Measurements from ENCODE around the gene SPOCK2.
"Not testable (repeated sequence)": the region's sequence is repeated elsewhere in the genome, so short reads cannot be mapped to it uniquely, and the experiment has no call there.

SPOCK2 gene, protein sequence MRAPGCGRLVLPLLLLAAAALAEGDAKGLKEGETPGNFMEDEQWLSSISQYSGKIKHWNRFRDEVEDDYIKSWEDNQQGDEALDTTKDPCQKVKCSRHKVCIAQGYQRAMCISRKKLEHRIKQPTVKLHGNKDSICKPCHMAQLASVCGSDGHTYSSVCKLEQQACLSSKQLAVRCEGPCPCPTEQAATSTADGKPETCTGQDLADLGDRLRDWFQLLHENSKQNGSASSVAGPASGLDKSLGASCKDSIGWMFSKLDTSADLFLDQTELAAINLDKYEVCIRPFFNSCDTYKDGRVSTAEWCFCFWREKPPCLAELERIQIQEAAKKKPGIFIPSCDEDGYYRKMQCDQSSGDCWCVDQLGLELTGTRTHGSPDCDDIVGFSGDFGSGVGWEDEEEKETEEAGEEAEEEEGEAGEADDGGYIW

DNA sequence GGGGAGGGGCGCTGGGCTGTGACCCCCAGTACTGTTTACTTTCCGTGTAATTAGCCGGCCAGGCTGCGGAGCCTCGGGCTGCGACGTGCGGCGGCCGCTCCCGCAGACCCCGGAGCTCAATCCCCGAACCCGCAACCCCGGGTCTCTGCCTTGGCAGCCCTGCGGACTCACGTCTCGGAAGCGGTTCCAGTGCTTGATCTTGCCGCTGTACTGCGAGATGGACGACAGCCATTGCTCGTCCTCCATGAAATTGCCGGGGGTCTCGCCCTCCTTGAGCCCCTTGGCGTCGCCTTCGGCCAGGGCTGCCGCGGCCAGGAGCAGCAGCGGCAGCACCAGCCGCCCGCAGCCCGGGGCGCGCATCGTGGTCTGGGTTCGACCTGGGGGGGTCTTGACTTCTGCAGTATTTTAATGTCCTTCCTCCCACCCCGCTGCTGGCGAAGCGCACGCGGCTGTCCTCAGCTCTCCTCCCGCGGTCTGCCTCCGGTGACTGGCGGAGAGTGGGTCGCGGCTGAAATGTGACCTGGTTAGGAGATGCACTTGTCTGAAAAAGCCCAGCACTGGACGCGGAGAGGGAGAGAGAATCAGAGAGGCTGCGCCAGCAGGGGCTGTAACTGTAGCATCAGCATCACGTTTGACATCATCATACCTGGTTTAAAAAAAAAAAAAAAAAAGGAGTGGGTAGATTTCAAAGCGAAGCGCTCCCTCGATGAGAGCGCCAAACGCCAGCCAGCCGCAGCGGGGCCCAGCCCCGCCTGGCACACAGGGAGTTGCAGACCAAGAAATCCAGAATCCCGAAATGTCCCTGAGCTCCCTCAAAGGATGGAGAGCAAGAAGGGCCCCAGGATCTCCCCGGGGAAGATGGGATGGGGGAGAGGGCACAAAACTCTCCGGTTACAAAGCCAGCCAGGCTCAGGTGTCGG lies at the start of gene SPOCK2:
Gene SPOCK2 (minus strand): TSS at position 583 of the 920 bp plus-strand sequence. CDS start 223 bp downstream, at position 360.
- DNase-seq: peak; percentile 85

DNA sequence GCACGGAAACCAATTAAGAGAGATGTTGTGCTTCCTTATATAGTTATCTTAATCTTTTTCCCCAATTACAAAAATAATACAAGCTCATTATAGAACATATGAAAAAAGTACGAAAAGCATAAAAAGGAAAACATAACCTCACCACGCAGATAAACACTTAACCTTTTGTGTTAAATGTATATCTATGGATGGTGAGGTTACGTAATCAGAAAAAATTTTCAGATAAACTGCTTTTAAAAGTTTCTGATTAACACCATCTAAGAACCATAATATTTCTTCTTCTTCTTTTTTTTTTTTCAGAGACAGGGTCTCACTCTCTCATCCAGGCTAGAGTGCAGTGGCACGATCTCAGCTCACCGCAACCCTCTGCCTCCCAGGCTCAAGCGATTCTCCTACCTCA lies 49.2 kb upstream of the SPOCK2 start:
- no peak for DNase-seq

DNA sequence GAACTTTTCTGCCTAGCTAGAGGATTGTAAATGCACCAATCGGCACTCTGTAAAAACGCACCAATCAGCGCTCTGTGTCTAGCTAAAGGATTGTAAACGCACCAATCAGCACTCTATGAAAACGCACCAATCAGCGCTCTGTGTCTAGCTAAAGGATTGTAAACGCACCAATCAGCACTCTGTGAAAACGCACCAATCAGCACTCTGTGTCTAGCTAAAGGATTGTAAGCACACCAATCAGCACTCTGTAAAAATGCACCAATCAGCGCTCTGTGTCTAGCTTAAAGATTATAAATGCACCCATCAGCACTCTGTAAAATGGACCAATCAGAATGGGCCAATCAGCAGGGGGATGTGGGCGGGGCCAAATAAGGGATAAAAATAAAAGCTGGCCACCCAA lies 47.9 kb upstream of the SPOCK2 start:
- not testable (repeated sequence) for DNase-seq

DNA sequence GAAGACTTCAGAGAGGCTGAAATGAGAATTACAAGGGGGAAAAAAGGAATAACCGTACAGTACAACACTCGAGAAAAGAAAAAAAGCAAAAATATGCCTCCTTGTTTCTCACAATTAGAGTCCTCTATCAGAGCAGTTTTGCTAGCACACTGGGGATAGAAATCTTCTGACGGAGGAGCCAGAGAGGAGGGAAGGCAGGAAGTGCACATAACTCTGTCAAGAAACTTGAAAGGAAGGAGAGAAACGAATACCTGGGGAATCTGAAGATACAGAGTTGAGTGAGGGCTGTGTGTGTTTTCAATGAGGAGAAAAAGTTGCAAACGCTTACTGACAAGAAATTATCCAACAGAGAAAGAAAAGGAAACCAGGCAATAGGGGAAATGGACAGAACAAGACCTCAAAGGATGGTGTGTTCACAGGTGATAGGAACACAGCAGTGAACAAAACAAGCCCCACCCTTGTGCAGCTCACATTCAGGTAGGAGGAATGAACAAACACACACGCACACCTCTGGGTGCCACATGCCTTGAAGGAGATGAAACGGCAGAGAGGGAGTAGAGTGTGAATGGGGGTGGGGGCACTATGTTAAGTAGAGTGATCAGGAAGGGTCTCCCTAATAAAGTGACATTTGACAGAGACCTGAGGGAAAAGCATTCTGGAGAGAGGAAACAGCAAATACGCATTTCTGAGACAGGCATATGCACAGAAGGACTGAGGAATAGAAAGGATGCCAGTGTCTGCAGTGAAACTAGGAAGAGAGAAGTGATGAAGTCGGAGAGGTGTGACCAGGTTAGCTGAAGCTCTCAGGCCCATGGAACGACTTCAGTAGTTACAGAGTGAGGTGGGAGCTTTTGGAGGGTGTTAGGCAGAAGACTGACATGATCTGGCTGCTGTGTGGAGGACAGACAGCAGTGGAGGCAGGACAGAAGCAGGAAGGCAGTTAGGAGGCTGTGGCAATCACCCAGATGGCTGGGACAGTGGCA lies 46.7 kb upstream of the SPOCK2 start:
- no peak for DNase-seq

DNA sequence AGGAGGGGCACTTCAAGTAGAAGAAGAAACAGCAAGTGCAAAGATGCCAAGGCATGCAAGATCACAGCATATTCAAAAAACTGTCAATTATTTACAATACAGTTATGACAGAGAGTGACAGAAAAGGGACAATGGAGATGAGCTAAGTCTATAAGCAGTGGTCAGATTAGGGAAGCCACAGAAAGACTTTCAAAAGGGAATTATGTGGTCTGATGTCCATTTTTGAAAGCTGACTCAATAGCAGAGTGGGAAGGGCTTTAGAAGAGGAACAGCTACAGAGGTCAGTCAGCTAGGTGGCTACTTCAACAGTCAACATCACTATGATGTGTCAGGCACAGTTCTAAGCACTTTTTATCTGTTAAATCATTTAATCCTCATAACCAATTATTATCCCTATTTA lies 45.2 kb upstream of the SPOCK2 start:
- no peak for DNase-seq

DNA sequence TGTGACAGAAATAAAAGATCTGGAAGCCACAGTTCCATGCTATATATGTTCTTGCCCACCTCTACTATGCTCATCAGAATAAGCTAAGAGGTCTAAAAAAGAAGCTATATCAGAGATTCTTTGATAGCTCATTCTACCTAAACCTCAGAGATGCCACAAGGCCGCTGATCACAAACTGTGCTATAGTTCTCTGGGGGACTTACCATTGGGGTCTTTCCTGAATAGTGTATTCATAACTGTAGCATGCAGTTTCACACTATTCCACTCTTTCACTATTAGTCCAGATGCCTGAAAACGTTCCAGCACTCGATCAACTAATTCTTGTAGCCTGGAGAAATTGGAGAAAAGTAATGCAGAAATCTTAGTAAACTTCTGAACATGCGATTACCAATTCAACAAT lies 44.5 kb upstream of the SPOCK2 start:
- no peak for DNase-seq

DNA sequence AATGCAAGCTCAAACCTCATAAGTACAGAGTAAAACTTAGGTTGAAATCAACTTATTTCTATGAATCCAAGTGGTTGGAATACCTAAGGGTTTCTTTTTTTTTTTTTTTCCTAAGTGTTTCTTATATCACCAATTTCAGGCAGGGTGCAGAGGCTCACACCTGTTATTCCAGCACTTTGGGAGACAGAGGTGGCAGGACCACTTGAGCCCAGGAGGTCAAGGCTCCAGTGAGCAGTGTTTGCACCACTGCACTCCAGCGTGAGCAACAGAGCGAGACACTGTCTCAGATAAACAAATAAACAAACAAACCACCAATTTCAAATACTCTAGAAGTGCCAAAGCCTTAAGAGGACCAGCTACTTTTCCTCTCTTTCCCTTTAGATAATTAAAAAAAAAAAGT lies 39.2 kb upstream of the SPOCK2 start:
- no peak for DNase-seq

DNA sequence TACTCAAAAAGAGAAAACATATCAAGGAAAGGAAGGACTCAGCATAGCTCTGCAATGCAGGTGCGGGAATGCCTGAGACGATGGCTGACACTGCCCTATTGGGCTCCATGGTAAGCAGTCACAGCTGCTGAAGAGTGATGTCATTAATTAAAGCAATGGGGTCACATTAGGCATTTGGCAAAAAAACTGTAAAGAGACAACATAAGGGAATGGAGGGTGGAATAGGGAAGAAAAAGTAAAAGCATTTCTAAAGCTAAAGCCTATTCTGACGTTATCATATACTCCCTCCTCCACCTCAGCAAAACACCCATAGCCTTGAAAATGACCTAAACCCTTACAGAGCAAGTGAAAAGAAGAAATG lies 38.5 kb upstream of the SPOCK2 start:
- DNase-seq: no peak

DNA sequence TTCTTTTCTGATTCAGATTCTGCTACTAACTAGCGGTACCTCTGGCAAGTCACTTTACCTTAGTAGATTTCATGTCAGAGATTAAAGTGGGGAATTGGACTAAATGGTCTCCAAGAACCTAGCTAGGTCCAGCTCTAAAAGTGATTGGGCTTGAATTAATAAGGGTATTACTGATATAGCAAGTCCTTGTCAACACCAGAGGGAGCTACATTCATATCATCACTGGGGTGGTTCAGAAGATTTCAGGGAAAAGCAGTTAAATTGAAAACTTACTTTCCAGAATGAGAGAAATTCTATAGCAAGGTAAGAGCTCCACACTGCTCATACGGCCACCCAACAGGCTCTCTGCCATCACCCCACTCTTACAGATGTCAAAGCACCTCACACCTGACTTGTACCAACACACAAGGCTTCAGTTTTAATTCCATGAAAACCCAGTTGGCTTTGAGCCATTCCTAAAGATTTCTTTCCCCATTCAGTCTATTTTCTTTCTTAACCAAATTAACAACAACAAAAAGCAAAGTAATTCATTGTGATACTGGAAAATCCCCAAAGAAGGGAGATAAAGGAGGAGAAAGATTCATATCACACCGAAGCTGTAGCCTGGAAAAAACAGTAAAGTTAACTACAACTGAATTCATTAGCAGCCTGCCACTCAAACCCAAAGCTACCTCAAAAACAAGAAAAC lies 38.0 kb upstream of the SPOCK2 start:
- peak in 1 of 2 donors; percentile 56 for DNase-seq

DNA sequence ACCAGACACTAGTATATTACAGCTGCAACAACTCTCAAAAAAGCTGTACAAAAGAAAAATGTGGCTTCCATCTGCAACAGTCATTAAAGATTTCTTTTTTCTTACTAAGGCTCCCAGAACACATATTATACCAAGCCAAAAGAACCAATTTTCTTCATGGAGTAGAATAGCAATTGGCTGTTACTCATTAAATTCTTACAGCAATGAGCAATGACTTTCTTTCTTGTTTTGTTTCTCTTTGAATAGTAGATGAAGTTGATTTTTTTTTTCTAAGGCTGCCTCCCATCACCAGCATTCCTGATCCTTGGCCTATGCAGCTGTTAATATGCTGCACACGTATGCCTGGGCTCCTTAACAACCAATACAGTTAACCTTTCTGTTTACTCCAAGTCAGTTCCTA lies 36.6 kb upstream of the SPOCK2 start:
- no peak for DNase-seq

DNA sequence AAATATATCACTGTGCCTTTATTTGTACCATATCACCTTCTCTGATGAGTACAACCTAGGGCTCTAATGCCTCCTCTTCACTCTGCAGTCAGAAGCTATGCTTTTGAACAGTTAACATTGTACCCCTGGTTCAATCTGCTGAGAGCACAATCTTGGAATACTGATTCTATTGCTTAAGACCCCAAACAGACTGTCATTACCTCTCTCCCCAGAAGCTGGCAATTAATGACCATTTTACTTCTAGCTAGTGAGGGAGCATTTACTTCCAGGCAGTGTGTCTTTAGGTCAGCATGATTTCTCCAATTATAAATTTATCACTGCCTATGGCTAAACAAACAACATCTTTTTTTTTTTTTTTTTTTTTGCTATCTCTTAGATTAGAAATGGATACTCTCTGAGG lies 36.0 kb upstream of the SPOCK2 start:
- no peak for DNase-seq

DNA sequence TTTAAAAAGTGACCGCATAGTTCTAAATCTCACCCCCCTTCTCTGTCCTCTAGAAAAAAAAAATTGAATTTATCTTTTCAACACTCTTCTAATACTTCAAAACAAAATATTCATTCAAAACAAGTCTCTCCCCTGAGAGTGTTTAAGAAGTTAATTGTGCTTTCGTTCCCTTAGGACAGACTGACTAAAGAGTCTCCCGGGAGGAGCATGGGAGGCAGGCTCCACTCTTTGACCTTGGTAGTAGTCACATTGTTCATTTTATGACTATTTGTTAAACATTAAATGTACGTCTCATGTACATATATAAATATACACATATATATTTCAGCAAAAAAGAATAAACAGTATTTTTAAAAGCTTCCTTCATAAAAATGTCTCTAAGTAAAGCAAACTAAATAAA lies 35.3 kb upstream of the SPOCK2 start:
- DNase-seq: no peak

DNA sequence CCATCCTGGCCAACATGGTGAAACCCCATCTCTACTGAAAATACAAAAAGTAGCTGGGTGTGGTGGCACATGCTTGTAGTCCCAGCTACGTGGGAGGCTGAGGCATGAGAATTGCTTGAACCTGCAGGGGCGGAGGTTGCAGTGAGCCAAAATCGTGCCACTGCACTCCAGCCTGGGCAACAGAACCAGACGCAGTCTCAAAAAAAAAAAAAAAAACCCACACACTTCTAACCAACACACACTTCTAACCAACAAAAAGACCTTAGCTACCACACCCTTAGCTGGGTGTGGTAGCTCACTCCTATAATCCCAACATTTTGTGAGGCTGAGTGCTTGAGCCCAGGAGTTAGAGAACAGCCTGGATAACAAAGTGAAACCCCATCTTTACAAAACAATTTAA lies 33.9 kb upstream of the SPOCK2 start:
- DNase-seq: no peak

DNA sequence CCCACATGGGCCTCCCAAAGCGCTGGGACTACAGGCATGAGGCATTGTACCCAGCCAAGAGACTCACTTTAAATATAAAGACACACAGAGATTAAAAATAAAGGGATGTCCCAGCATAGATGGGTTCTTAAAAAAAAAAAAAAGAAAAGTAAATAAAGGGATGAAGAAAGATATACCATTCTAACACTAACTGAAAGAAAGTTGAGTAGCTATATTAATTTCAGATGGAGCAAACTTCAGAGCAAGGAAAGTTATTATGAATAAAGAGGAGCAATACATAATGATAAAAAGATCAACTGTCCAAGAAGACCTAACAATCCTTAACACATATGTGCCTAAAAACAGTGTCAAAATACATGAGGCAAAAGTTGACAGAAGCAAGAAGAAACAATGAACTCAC lies 33.0 kb upstream of the SPOCK2 start:
- DNase-seq: no peak

DNA sequence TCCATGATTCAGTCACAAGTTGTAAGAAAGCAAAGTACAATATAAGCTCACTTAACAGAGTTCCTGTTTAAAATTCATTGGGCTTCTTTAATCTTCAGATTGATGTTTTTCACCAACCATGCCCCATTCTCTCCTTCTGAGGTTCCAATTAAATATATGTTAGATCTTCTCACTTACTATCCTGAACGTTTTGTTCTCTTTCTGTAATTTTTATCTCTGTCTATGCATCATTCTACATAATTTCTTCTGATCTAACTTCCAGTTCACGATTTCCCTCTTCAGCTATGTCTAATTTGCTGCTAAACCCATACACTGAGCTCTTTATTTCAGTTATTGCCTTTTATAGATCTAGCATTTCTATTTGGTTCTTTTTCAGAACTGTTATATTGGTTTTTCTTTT lies 28.0 kb upstream of the SPOCK2 start:
- no peak for DNase-seq

DNA sequence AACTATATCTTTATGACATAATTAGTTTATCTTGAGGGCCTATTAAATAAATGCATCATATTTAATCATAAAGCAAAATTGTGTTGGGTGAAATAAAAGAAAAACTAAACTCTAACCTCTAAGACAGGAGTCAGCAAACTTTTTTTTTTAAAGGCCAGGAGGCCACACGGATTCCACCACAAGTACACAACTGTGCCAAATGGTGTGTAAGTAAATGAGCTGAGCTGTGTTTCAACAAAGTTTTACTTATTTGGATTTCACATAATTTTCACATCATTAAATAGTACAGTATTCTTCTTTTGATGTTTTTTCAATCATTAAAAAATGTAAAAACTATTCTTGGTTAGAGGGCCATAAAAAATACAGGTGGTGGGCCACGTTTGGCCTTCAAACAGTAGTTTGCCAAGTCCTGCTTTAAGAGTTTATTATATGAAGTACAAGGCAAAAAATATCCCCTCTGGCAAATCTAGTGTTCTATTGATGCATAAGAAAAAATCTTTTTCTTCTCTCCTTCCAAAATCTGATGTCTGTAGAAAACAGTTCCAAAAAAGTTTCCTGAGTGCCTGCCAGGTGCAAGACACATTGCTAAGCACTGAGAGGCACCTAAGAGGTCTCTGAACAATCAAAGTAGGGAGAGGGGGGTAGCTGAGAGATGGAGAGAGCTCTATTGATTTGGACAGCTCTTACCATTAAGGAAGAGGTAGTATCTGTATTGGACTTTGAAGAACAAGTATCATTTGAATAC lies 26.5 kb upstream of the SPOCK2 start:
- DNase-seq: no peak

DNA sequence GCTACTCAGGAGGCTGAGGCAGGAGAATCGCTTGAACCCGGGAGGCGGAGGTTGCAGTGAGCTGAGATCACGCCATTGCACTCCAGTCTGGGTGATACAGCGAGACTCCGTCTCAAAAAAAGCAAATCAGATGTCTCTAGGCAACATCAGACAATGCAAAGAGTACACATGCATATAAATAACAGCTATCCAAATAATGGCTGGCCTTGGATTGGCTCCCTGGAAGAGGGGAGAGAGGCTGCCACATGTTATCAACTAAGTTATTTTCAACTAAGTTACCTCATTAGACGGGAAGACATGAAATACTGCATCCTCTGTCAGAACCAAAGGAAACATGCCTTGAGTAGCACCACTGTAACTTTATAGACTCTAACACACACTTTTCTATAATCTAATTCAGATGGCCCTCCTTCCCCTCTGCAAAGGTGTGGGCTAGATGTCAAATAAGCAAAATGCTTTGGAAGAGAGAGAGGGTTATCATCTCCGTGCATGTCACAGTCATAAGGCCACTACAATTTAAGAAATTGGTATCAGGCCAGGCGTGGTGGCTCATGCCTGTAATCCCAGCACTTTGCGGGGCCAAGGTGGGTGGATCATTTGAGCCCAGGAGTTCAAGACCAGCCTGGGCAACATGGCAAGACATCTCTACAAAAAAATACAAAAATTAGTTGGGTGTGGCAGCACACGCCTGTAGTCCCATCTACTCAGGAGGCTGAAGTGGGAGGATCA lies 22.5 kb upstream of the SPOCK2 start:
- no peak for DNase-seq

DNA sequence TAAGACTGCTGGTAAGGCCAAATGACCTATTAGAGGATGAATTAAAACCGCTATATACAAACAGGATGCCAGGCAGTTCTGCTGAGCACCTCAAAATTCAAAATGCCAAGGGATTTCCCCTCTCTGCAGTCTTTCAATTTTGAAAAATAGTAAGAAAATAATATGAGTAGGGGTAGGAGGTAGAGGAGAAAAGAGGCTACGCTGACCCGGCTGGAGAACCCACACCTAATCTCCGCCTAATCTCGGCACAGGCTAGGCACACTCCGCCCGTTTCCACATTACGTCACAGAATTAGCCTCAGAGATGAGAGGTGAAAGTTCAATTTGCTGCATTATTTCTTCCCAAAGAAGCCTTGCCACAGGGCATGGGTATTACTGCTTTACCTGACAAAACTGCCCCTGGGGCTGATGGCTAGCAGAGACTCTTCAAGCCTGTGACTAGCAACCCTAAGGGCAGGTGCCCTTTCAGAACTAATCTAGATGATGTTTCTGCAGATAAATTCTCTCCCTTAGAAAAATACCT lies 21.3 kb upstream of the SPOCK2 start:
- peak in 1 of 2 donors; percentile 34 for DNase-seq

DNA sequence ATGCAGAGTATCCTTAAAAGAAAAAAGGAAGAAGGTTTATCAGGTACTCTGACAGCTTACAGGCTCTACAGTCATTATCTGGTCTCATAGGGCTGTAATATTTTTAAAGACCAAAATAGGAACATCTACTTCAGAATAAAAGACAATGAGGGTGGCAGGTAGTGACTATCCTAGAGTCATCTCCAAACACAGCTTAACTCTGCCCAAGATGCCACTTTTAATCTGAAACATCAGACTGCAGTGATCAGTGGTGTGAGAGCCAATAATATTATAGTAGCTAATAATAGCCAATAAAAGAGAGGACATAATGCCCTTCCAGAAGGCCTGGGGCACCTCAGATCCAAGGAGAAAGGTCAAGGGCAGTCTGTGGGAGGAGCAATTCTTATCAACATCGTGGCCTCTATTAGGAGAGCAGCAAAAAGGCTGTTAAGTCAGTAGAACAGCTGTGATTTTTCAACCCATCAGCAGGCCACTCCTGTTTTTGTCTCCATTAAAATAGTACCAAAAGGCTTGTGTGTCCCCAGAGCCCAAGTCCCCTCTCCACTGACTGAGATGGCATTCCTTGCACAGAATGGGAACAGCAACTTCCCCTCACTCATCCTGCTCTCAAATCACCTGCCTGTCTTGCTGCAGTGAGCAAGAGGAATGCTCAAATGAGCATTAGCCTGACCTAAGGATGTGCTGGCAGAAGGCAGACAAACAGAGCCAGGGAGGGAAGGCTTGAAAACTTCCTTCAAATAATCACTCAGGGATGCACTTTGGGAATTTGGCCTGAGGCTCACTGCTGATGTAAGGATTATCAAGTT lies 20.7 kb upstream of the SPOCK2 start:
- DNase-seq: no peak

DNA sequence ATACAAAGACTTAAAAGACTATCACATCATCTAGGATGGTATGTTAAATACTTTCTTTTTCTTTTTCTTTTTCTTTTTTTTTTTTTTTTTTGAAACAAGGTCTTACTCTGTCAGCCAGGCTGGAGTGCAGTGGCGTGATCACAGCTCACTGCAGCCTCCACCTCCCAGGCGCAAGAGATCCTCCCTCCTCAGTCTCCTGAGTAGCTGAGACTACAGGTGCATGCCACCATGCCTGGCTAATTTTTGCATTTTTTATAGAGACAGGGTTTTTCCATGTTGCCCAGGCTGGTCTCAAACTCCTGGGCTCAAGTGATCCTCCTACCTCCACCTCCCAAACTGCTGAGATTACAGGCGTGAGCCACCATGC lies 19.6 kb upstream of the SPOCK2 start:
- not testable (repeated sequence) for DNase-seq
